Measurements from ENCODE around the gene CAPN11.
"Not testable (repeated sequence)": the region's sequence is repeated elsewhere in the genome, so short reads cannot be mapped to it uniquely, and the experiment has no call there.

CAPN11 gene

DNA sequence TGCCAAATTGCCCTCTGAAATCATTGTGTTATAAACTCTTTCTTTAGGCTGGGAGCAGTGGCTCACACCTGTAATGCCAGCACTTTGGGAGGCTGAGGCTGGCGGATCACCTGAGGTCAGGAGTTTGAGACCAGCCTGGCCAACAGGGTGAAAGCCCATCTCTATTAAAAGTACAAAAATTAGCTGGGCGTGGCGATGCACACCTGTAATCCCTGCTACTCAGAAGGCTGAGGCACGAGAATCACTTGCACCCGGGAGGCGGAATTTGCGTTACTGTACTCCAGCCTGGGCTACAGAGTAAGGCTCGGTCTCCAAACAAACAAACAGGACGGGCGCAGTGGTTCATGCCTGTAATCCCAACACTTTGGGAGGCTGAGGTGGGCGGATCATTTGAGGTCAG is 37.7 kb downstream of the CAPN11 start:
- H3K4me3 ChIP-seq (ENCODE audit: low read length); DNase-seq (ENCODE audit: low read depth, low spot score): not testable (repeated sequence)

- DNase-seq (ENCODE audit: low read depth, low spot score): no peak
- no peak overlapping the region for H3K4me3 ChIP-seq (ENCODE audit: low read length)
Observed at GRCh38 chr6:44198684-44199083, 40.1 kb downstream of the CAPN11 start.

DNA sequence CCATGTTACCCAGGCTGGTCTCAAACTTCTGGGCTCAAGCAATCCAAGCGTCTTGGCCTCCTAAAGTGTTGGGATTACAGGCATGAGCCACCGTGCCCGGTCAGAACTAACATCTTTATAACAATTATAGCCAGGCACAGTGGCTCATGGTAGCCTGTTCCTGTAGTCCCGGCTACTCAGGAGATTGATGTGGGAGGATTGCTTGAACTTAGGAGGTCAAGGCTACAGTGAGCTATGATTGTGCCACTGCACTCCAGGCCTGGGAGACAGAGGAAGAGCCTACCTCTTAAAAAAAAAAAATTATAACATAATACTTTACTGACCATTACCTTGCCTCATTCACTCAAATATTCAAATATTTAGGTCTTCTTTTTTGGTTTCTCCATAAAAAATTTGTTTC is 41.3 kb downstream of the CAPN11 start:
- H3K4me3 ChIP-seq (ENCODE audit: low read length): no peak overlapping the region
- DNase-seq (ENCODE audit: low read depth, low spot score): no peak

- H3K4me3 ChIP-seq (ENCODE audit: low read length): no peak overlapping the region
- no peak for DNase-seq (ENCODE audit: low read depth, low spot score)
Observed at GRCh38 chr6:44201200-44201599, 42.6 kb downstream of the CAPN11 start.

- no peak overlapping the region for H3K4me3 ChIP-seq (ENCODE audit: low read length)
Observed at GRCh38 chr6:44201638-44202303, 43.2 kb downstream of the CAPN11 start.

GRCh38 chr6:44202332-44202971 is 43.8 kb downstream of the CAPN11 start:
- H3K4me3 ChIP-seq (ENCODE audit: low read length): no peak overlapping the region
- DNase-seq (ENCODE audit: low read depth, low spot score): no peak

More at GRCh38 chr6:44201638-44202303, 43.2 kb downstream of the CAPN11 start:
- DNase-seq (ENCODE audit: low read depth, low spot score): no peak

GRCh38 chr6:44202972-44203750 is 44.5 kb downstream of the CAPN11 start:
- no peak for DNase-seq (ENCODE audit: low read depth, low spot score)

GRCh38 chr6:44203955-44204354 is 45.3 kb downstream of the CAPN11 start:
- DNase-seq (ENCODE audit: low read depth, low spot score): no peak
- no peak overlapping the region for H3K4me3 ChIP-seq (ENCODE audit: low read length)

More at GRCh38 chr6:44202972-44203750, 44.5 kb downstream of the CAPN11 start:
- no peak overlapping the region for H3K4me3 ChIP-seq (ENCODE audit: low read length)

GRCh38 chr6:44207966-44208365 is 49.3 kb downstream of the CAPN11 start:
- H3K4me3 ChIP-seq (ENCODE audit: low read length): no peak overlapping the region
- no peak for DNase-seq (ENCODE audit: low read depth, low spot score)

GRCh38 chr6:44211284-44211683 is 52.7 kb downstream of the CAPN11 start:
- DNase-seq (ENCODE audit: low read depth, low spot score): no peak
- no peak overlapping the region for H3K4me3 ChIP-seq (ENCODE audit: low read length)

DNA sequence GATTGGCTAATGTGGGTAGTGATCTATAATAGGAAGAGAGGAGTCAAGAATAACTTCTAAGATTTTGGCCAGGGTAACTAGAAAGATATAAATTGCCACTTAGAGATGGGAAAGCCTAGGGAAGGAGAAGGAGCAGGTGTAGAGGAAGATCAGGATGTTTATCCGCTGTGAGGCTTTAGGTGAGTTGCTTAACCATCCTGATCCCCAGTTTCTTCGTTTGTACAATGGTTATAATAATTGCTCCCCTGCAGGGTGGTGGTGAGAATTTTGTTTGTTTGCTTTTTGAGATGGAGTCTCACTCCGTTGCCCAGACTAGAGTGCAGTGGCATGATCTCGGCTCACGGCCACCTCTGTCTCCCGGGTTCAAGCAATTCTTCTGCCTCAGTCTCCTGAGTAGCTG is 55.7 kb downstream of the CAPN11 start:
- no peak overlapping the region for H3K4me3 ChIP-seq (ENCODE audit: low read length)
- no peak for DNase-seq (ENCODE audit: low read depth, low spot score)

DNA sequence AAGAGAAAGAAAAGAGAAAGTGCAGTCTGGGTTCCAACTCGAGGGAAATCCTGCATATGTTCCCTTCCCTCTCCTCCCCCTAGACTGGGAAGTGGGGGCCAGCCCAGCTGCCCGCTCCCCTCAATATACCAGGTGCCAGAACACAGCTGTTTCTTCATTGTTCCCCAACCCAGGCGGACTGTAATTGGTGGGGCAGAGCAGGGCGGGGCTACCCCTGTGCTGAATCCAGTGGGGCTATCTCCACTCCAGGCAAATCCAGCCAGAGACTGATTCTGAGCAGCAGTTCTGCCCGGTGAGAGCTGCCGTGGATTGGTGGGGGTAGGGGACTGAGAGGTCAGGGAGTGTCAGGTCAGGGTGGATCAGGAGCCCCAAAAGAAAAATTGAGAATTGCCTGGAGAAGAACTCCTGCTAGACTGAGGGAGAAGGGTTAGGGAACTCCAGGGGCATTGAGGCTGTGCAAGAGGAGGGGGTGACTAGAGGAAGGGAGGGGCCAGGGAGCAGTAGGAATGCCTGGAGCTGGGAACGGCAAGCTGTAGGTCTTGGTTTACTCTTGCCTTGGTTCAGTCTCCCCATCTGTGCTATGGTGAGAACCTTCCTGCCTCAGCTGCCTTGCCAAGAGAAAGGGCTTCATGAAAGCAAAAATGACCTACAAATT is 58.2 kb downstream of the CAPN11 start, which contains the start of gene MYMX:
MYMX (plus strand) TSS at position 250 of the 655 bp plus-strand sequence. CDS start 546 bp downstream, outside the sequence.
- H3K4me3 ChIP-seq (ENCODE audit: low read length): no peak within 1 kb of the TSS

DNA sequence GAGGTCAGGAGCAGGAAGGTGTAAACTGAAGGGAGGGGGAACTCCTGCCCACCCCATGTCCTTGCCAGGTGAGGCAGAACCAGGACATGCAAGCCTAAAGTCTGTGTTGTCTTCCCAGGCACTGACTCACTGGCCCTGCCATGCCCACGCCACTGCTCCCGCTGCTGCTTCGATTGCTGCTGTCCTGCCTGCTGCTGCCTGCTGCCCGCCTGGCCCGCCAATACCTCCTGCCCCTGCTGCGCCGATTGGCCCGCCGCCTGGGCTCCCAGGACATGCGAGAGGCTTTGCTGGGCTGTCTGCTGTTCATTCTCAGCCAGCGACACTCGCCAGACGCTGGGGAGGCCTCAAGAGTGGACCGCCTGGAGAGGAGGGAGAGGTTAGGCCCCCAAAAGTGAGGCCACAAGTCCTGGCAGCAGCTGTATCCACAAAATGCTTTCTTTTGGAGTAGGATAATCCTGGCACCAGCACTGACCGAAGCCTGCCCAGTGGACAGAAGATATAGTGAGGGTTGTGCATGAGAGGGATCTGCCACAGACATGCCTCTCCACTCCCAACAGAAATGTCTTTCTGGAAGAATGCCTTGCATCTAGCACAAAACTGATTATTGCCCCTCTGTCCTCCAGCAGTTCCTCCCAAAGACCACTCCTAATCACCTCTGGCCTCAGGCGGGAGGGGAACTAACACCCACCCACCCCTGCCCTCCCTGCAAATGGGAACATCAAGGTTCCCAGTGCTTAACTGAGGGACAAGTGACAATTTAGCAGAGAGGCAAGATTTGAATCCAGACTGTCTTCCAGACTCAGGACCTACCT is 58.9 kb downstream of the CAPN11 start:
- H3K4me3 ChIP-seq (ENCODE audit: low read length): no peak overlapping the region
- no peak for DNase-seq (ENCODE audit: low read depth, low spot score)

More for the DNA sequence above, 58.2 kb downstream of the CAPN11 start, which contains the start of gene MYMX:
- DNase-seq (ENCODE audit: low read depth, low spot score): no peak

GRCh38 chr6:44219053-44219814 is 60.6 kb downstream of the CAPN11 start:
- peak overlapping the region; percentile 37 for H3K4me3 ChIP-seq (ENCODE audit: low read length)
- no peak for DNase-seq (ENCODE audit: low read depth, low spot score)

GRCh38 chr6:44219815-44220784 is 61.5 kb downstream of the CAPN11 start:
- H3K4me3 ChIP-seq (ENCODE audit: low read length): no peak overlapping the region; the same call in 1 of the 2 replicates
- no peak for DNase-seq (ENCODE audit: low read depth, low spot score)

DNA sequence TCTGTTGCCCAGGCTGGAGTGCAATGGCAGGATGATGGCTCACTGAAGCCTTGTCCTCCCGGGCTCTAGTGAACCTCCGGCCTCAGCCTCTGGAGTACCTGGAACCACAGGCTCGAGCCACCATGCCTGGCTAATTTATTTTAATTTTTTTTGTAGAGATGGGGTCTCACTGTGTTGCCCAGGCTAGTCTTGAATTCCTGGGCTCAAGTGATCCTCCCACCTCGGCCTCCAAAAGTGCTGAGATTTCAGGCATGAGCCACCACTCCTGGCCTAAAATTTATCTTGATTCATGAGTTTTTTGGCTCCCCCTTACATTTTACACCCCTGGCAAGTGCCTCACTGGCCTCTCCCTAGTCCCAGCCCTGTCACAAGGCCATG is 62.3 kb downstream of the CAPN11 start:
- no peak for DNase-seq (ENCODE audit: low read depth, low spot score)

More for the DNA sequence above, 62.3 kb downstream of the CAPN11 start:
- H3K4me3 ChIP-seq (ENCODE audit: low read length): no peak overlapping the region

Data from Jurkat, Clone E6-1 (cell line).